ENCODE measurements around the gene UNG. TPM values are rescaled to one million over a fixed set of nuclear protein-coding genes. Genes with fewer than 3 reads are reported as not detected.

Gene UNG
- total and polyA plus RNA-seq, 2 of the 8 experiments (the other 6 are each of a cell fraction or from before 2014, with no cell fraction given): 71.6 to 163 TPM

GRCh38 chr12:109114644-109115043 is 17.2 kb downstream of the UNG start (continued):
- no peak for TF ChIP-seq CTCF (IDR thresholded peaks at IDR 0.05; ENCODE audit: control extremely low read depth in 1 of 3, insufficient read depth in 1 of 3, low read depth in 1 of 3, low read length in 3 of 3)
- TF ChIP-seq, protein P1, sequence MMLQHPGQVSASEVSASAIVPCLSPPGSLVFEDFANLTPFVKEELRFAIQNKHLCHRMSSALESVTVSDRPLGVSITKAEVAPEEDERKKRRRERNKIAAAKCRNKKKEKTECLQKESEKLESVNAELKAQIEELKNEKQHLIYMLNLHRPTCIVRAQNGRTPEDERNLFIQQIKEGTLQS (IDR thresholded peaks at IDR 0.05; ENCODE audit: insufficient read depth, low read depth, low read length): no peak
